Aortic smooth muscle cell (primary cell): ENCODE measurements around the gene UROS. TPM values are rescaled to one million over a fixed set of nuclear protein-coding genes. Genes with fewer than 3 reads are reported as not detected.

Experiments
- total RNA-seq: library from RNA; depleted of rRNA; stranded (reverse); fragments of >200 nt; gene quantifications from 2 replicates; pipeline ENCODE4 v1.2.3, GENCODE V29; 2014

Gene UROS
- 71.5 and 85.1 TPM in 2 replicates for total RNA-seq

GRCh38 chr10:125822878-125823662 lies at the start of gene UROS, which contains the start of gene BCCIP:
Gene UROS, minus strand, starts transcription at chr10:125823258. Its CDS starts 6,759 bp downstream, at chr10:125816499.
Gene BCCIP, plus strand, starts transcription at chr10:125823546. Its CDS starts 12 bp downstream, at chr10:125823558.

GRCh38 chr10:125775491-125776106 lies 47.5 kb downstream of the UROS start, which contains the start of gene MMP21:
Gene MMP21, minus strand, starts transcription at chr10:125775821. Its CDS starts 0 bp downstream, at chr10:125775821.

Other genes starting within 250 kb of the UROS start
- gene TEX36, start 140.1 kb downstream of the UROS start, total RNA-seq: not detected in 2 replicates
- 17.7 and 20.0 TPM in 2 replicates for gene EDRF1, start 103.5 kb downstream of the UROS start, total RNA-seq
- gene MMP21, start 47.4 kb downstream of the UROS start, total RNA-seq: not detected in 2 replicates
- gene BCCIP, start 288 bp upstream of the UROS start, total RNA-seq: 33.3 and 36.9 TPM in 2 replicates
- gene DHX32, start 58.0 kb upstream of the UROS start, total RNA-seq: 29.5 and 30.5 TPM in 2 replicates
- 5.7 and 12.0 TPM in 2 replicates for gene FANK1, start 73.3 kb upstream of the UROS start, total RNA-seq